ENCODE measurements around the gene USH2A. TPM values are rescaled to one million over a fixed set of nuclear protein-coding genes. Genes with fewer than 3 reads are reported as not detected.

The USH2A gene
- under 1 TPM in 1 of 2 donors, not detected in 1; 0.74 TPM for total RNA-seq

GRCh38 chr1:216422821-216423520, at the start of gene USH2A:
TSS of gene USH2A (minus strand) at chr1:216423448. CDS start at chr1:216422336, 1,112 bp downstream.
- intact Hi-C loops (cut with DNase I) = no loop called here
- no peak for DNase-seq (ENCODE audit: low spot score)
- WGBS = 54% methylated on average over 5 of the region's 5 CpGs
- H3K4me3 ChIP-seq = no peak within 1 kb of the TSS
- no peak within 1 kb of the TSS for H3K27ac ChIP-seq
- H3K4me1 ChIP-seq (replicated peaks) = no peaks in the 10 kb centered on the region
- H3K36me3 ChIP-seq = no peaks in the 10 kb centered on the region
- no peak for TF ChIP-seq CTCF (IDR thresholded peaks at IDR 0.05)
- no peak for TF ChIP-seq POLR2AphosphoS5 (IDR thresholded peaks at IDR 0.05)
- no peak for TF ChIP-seq POLR2A (IDR thresholded peaks at IDR 0.05)
- no peaks in the 10 kb centered on the region for H3K9me3 ChIP-seq
- no peaks in the 10 kb centered on the region for H3K27me3 ChIP-seq (replicated peaks; ENCODE audit: insufficient read depth)

GRCh38 chr1:216466162-216466801, 43.0 kb upstream of the USH2A start:
- Histone ChIP-seq H3K27me3 (replicated peaks; ENCODE audit: insufficient read depth) (no peaks in the 10 kb centered on the region), H3K4me3 (no peak overlapping the region), H3K36me3 (no peaks in the 10 kb centered on the region), H3K27ac (no peak overlapping the region), H3K9me3 (no peaks in the 10 kb centered on the region), H3K4me1 (replicated peaks) (no peaks in the 10 kb centered on the region)
- DNase-seq (ENCODE audit: low spot score) = no peak
- WGBS = 23% methylated on average over 3 of the region's 3 CpGs
- intact Hi-C loops (cut with DNase I) = no loop called here
- TF ChIP-seq POLR2A (IDR thresholded peaks at IDR 0.05) (no peak), POLR2AphosphoS5 (IDR thresholded peaks at IDR 0.05) (no peak), CTCF (IDR thresholded peaks at IDR 0.05) (no peak)

GRCh38 chr1:216464489-216464888, 41.2 kb upstream of the USH2A start:
- intact Hi-C loops (cut with DNase I) = no loop called here
- DNase-seq (ENCODE audit: low spot score) = no peak
- Histone ChIP-seq H3K4me3 (no peak overlapping the region), H3K4me1 (replicated peaks) (no peaks in the 10 kb centered on the region), H3K27ac (no peak overlapping the region), H3K36me3 (no peaks in the 10 kb centered on the region), H3K27me3 (replicated peaks; ENCODE audit: insufficient read depth) (no peaks in the 10 kb centered on the region), H3K9me3 (no peaks in the 10 kb centered on the region)
- 42% methylated on average over 1 of the region's 1 CpG for WGBS
- TF ChIP-seq POLR2AphosphoS5 (IDR thresholded peaks at IDR 0.05) (no peak), POLR2A (IDR thresholded peaks at IDR 0.05) (no peak), CTCF (IDR thresholded peaks at IDR 0.05) (no peak)

GRCh38 chr1:216462066-216462775, 39.0 kb upstream of the USH2A start:
- no peak for DNase-seq (ENCODE audit: low spot score)
- intact Hi-C loops (cut with DNase I) = no loop called here

More at GRCh38 chr1:216462066-216462775, 39.0 kb upstream of the USH2A start:
- Histone ChIP-seq H3K4me3 (no peak overlapping the region), H3K27me3 (replicated peaks; ENCODE audit: insufficient read depth) (no peaks in the 10 kb centered on the region), H3K36me3 (no peaks in the 10 kb centered on the region), H3K4me1 (replicated peaks) (no peaks in the 10 kb centered on the region), H3K9me3 (no peaks in the 10 kb centered on the region), H3K27ac (no peak overlapping the region)
- TF ChIP-seq POLR2A (IDR thresholded peaks at IDR 0.05) (no peak), POLR2AphosphoS5 (IDR thresholded peaks at IDR 0.05) (no peak), CTCF (IDR thresholded peaks at IDR 0.05) (no peak)
- WGBS = 52% methylated on average over 3 of the region's 3 CpGs

Measured in prostate gland (tissue), 2 donors.